DND-41 (cell line): Measurements from ENCODE around the gene KIAA0753.

Source experiments
- CTCF ChIP-seq: IDR thresholded peaks from 2 replicates; pipeline ENCODE4 v1.5.1; 2012; ENCODE audit warnings: borderline replicate concordance, low read length, moderate library complexity, mild to moderate bottlenecking; ENCODE audit not compliant: poor library complexity, severe bottlenecking; ENCODE audit errors: extremely low read depth
- EZH2 ChIP-seq: IDR thresholded peaks from 3 replicates; pipeline ENCODE4 v1.6.1; 2012; ENCODE audit warnings: borderline replicate concordance, low read depth, mild to moderate bottlenecking, moderate library complexity, low read length, inconsistent platforms; ENCODE audit not compliant: severe bottlenecking

- TF ChIP-seq CTCF (no peak), EZH2 (no peak)
These were observed 35.4 kb downstream of the KIAA0753 start for GRCh38 chr17:6605142-6605541.
